LNCAP (cell line): ENCODE measurements around the gene SLC25A47.

ENCODE experiments used
- TF ChIP-seq, protein P1 (sequence below): fragments of 450-650 bp; IDR thresholded peaks from 2 replicates; pipeline ENCODE4 v1.5.1; 2017; ENCODE audit warnings: mild to moderate bottlenecking

Gene SLC25A47

DNA sequence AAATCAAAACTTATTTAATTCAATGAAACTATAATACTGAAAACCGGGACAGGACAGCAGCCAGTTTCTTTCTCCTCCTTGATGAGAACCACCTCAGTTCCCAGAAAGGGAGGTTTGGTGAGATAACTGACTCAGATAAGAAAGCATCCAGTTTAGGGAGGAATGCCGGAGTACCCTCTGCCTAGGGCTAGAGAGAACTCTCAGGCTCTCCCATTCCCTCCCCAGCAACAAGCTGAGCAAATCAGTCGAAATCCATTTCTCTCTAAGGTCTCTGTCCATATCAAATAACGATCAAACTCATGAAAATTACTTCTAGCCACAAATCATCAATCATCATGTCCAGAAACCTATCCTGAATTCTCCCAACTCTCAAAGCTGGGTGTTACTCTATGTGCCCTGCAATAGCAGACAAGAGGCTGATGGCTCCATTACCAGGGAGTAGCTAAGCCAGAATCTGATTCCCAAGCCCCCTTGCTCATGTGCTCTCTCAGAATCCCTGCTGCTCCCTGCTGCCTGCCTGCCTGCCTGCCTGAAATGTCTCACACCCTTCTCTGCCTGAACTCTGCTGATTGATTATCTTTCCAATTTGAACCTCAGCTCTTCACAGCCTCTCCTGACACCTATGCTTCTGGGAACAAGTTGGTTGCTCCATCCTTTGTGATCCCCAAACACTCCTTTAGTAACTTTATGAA is 49.4 kb downstream of the SLC25A47 start:
- TF ChIP-seq, protein P1, sequence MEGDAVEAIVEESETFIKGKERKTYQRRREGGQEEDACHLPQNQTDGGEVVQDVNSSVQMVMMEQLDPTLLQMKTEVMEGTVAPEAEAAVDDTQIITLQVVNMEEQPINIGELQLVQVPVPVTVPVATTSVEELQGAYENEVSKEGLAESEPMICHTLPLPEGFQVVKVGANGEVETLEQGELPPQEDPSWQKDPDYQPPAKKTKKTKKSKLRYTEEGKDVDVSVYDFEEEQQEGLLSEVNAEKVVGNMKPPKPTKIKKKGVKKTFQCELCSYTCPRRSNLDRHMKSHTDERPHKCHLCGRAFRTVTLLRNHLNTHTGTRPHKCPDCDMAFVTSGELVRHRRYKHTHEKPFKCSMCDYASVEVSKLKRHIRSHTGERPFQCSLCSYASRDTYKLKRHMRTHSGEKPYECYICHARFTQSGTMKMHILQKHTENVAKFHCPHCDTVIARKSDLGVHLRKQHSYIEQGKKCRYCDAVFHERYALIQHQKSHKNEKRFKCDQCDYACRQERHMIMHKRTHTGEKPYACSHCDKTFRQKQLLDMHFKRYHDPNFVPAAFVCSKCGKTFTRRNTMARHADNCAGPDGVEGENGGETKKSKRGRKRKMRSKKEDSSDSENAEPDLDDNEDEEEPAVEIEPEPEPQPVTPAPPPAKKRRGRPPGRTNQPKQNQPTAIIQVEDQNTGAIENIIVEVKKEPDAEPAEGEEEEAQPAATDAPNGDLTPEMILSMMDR = no peak

GRCh38 chr14:100374270-100374669 is 51.1 kb downstream of the SLC25A47 start:
- TF ChIP-seq, protein P1 = no peak

DNA sequence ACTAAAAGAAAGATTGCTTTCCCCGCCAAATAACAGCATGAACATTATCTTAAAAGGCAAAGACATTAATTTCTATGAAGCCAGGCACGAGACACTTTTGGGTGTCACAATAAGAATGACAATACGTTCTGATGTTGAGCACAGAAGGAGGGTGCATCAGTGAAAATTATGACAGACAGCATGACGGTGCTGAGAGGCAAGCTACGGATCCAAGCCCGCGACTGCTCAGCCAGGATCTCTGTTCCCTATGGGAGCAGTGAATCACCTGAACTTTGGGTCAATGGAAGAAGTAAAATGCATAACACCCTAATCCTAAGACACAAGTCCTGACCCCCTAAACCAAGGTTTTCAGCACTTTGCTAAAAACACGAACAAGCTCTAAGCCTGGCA is 51.7 kb downstream of the SLC25A47 start:
- TF ChIP-seq, protein P1 = no peak

GRCh38 chr14:100375266-100375962 is 52.3 kb downstream of the SLC25A47 start:
- TF ChIP-seq, protein P1 = no peak

- TF ChIP-seq, protein P1 = no peak
Measured at GRCh38 chr14:100375963-100376735, 53.0 kb downstream of the SLC25A47 start, which contains the start of gene WDR25. Gene WDR25 (plus strand): TSS chr14:100376485.

DNA sequence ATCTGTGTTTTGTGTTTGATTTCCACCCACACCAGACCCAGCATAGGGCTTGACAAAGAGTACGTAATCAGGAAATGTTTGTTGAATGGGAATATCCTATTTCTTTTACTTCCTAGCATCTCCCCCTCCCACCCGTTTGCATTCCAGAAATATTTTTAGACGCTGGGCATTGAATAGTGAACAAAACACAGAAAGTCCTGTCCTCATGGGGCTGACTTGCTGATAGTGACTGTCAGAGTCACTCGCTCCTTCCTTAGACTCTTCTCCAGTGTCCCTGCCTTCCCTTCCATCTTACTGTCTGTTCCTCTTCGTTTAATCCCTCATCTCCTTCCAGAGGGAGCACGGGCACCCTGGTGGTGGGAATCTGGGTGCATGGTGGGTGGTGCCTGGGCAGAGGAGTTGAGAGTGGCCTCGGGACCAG is 53.6 kb downstream of the SLC25A47 start:
- TF ChIP-seq, protein P1 = no peak
